HCEC 1CT (cell line): ENCODE results near the gene AEBP2.
A peak's percentile ranks its signal among the peaks of the same experiment; 100 is the strongest.
"Not testable (repeated sequence)": the region's sequence is repeated elsewhere in the genome, so short reads cannot be mapped to it uniquely, and the experiment has no call there.

ENCODE experiments used
- DNase-seq: peaks from one replicate; pipeline ENCODE4 v3.0.0-alpha.2; 2017

AEBP2 gene

DNA sequence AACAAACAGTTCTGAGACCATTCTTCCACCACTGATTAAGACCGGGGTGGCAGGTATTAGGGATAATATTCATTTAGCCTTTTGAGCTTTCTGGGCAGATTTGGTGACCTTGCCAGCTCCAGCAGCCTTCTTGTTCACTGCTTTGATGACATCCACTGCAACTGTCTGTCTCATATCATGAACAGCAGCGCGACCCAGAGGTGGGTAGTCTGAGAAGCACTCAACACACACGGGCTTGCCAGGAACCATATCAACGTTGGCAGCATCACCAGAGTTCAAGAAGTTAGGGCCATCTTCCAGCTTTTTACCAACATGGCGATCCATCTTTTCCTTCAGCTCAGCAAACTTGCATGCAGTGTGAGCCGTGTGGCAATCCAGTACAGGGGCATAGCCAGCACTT, 16.9 kb downstream of the AEBP2 start:
- no peak for DNase-seq

DNA sequence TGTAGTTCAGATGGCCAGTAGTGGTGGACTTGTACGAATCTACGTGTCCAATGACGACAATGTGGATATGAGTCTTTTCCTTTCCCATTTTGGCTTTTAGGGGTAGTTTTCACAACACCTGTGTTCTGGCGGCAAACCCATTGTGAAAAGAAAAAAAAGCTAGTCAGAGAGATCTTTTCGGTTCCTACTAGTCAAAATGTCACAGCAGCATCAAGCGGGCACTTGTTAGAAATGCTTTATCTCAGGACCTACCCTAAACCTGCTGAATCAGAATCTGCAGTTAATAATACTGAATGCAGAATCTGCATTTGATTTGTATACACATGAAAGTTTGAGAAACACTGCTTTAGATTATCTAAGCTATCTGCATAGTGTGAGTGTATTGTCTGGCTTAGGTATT, 18.3 kb downstream of the AEBP2 start:
- no peak for DNase-seq

DNA sequence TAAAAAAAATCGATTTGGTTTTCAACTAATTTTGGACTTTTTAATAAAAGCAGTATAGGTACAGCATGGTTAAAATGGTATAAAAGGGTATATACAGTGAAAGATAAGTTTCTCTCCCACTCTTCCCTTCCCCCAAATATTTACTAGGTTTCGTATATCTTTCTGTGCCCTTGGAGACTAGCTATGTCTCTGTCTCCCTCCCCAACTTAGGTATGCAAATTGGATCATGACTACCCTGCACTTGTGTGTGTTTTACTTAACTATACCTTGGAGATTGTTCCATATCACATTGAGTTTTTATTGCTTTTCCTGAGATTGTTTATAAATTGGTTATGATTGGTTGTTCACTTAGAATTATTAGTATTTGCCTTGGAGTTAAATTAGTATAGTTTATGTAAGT, 19.4 kb downstream of the AEBP2 start:
- DNase-seq: no peak

DNA sequence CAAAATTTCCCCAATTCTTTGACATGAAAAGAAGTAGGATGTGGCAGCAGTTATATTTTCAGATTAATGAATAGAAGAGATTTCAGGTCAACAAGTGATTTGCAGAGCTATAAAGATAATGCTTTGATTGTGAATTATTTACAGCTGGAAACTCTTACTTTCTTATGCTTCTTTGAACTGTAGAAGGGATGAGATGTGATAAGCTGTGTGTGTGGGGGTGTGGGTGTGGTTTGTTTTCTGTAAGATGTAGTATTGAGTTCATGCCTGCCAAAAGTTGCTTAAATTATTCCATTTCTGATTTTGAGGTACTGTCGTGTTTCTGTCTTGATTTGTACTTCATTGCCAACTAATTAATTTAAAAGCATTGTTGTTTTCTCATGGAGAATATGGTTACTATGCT, 22.7 kb downstream of the AEBP2 start:
- no peak for DNase-seq

DNA sequence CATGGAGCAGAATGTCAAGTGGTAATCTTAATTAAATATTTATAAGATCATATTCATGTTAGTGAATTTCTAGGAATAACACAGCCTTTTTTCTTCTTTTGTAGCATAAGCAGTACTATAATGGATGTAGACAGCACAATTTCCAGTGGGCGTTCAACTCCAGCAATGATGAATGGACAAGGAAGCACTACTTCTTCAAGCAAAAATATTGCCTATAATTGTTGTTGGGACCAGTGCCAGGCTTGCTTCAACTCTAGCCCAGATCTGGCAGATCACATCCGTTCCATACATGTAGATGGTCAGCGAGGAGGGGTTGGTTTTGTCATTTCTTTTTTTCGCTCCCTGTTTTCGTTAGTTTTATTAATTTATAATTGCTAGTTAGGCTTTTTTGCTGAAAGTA, 23.1 kb downstream of the AEBP2 start:
- DNase-seq: no peak

DNA sequence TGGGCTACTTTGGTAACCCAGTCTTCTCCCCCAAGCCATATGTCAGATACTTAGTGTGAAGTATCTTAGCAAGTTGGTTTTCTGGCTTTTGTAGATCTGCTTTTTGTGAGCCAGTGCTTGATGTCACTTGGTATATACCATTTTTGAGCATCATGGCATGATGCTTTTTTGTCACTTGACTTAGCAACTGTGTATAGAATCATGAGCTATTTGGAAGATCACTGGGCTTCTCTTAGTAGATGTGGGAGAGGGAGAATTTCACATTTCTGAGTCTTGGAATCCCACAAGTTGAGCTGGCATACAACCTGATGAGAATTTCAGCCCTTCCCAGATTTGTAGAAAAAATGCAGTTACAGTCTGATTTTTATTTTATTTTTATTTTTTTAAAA, 24.9 kb downstream of the AEBP2 start:
- DNase-seq: no peak

DNA sequence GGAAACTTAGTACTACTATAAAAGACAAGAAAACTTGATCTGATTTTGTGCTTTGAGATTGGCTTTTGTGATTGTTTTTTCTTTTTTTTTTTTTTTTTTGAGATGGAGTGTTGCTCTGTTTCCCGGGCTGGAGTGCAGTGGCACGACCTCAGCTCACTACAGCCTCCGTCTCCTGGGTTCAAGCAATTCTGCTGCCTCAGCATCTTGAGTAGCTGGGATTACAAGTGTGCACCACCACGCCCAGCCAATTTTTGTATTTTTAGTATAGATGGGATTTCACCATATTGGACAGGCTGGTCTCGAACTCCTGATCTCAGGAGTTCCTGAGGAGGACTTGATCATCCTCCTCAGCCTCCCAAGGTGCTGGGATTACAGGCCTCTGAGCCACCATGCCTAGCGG, 26.4 kb downstream of the AEBP2 start:
- no peak for DNase-seq

DNA sequence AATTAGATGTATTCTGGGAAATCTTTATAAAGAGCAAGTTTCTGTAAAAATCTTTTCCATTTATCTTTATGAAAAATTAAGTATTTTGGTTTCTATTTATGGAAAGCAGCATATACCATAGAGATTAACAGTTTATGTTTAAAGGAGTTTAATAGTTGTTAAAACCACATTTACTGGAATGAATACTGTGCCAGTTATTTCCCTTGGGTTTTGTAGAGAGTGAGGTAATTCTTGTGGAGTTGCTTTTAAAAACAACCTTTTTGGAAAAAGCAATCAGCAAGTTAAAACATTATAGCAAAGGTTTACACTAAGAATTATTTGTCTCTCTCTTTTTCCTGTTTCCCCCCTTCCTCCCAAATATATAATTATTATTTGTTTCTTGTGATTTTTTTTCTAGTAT, 34.9 kb downstream of the AEBP2 start:
- no peak for DNase-seq

DNA sequence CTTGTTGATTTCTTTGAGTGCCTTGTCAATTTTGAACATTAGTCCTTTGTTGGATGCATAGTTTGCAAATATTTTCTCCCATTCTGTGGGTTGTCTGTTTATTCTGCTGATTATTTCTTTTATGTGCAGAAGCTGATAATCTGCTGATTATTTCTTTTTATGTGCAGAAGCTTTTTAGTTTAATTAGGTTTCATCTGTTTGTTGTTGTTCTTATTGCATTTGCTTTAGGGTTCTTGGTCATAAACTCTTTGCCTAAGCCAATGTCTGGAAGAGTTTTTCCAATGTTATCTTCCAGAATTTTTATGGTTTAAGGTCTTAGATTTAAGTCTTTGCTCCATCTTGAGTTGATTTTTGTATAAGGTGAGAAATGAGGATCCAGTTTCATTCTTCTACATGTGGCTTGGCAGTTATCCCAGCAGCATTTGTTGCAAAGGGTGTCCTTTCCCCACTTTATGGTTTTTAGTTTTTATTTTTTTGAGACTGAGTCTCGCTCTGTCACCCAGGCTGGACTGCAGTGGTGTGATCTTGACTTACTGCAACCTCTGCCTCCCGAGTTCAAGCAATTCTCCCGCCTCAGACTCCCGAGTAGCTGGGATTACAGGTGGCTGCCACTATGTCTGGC, 36.7 kb downstream of the AEBP2 start:
- DNase-seq: not testable (repeated sequence)

DNA sequence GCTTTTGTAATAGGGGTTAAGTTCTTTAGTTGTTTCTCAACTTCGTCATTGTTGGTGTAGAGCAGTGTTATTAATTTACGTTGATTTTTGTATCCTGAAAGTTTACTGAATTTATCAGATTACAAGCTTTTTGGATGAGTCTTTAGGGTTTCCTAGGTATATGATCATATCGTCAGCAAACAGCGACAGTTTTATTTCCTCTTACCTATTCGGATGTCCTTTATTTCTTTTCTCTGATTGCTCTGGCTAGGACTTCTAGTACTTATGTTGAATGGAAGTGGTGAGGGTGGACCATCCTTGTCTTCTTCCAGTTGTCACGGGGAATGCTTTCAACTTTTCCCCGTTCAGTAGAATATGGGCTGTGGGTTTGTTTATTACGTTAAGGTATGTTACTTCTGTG, 37.8 kb downstream of the AEBP2 start:
- DNase-seq: no peak

DNA sequence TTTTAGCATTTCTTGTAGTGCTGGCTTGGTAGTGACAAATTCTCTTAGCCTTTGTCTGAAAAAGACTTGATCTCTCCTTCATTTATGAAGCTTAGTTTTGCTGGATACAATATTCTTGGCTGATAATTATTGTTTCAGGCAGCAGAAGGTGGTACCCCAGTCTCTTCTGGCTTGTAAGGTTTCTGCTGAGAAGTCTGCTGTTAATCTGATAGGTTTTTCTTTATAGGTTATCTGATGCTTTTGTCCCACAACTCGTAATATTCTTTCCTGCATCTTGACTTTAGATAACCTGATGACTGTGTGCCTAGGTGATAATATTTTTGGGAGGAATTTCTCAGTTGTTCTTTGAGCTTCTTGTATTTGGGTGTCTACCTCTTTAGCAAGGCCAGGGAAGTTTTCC, 41.2 kb downstream of the AEBP2 start:
- no peak for DNase-seq

DNA sequence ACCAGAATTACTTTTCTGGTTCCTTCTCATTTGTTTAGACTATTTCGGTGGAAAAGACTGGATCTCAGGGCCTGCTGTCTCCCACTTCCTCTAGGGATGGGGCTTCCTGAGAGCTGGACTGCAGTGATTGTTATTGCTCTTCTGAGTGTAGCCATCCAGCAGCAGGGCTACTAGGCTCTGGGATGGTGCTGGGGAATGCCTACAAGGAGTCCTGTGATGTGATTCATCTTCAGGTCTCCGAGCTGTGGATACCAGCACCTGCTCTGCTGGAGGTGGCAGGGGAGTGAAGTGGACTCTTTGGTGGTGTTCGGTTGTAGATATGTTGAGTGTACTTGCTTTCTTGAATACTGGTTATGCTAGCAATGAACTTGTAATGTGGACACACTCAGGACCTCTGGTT, 42.7 kb downstream of the AEBP2 start:
- no peak for DNase-seq

DNA sequence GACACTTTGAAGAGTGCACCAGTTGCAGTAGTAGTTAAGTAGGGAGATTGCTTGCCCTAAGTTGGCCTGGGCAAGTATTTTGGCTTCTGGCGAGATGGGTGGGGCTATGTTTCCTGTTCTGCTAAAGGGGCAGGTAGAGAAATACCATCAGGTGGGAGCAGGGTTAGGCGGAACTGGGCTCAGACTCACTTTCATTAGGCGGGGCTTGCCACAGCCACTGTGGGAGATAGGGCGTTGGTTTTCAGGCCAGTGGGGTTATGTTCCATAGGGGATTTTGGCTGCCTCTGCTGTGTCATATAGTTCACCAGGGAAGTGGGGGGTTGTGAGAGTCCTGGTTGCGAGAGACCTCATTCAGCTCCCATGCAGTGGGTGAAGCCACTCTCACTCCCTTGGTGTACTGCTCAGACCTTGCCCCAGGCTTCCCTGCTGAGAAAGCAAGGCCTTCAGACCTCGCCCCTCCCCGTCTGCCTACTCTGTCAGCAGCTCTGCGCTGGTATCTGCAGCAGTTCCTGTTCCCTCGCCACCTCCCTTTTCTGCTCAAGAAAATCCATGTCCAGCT, 43.3 kb downstream of the AEBP2 start:
- DNase-seq: no peak

DNA sequence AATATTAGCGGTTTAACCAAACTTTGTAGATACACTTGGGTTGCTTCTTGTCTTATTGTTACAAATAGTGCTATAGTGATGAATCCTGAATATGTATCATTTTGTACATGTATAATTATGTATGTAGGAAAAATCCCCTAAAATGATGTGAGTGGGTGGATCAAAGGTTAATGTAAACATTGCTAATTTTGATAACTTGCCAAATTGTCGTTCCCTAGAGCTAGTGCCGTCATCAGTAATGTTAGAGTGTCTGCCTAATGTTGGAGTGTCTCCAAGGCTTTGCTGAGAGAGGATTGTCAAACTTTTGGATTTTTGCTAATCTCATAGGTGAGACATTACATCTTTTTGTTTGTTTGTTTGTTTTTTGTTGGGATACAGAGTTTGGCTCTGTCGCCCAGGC, 44.4 kb downstream of the AEBP2 start:
- no peak for DNase-seq

DNA sequence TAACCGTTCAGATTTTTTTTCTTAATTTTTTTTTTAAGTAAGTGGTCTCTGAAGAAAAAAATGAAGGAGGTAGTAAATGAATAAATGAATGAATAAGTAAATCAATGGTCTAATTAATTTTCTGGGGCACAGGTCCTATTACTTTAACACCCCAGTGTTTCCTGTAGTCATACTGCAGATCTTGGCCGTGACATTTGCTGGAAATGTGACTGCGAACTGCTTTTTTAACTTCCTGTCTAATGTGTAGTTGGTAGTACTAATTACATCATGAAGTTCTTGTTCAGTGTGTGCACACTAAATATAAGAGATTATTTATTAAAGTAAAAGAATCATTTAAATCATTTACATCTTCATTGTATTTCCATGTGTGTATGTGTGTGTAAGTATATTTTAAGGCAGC, 45.4 kb downstream of the AEBP2 start:
- no peak for DNase-seq

DNA sequence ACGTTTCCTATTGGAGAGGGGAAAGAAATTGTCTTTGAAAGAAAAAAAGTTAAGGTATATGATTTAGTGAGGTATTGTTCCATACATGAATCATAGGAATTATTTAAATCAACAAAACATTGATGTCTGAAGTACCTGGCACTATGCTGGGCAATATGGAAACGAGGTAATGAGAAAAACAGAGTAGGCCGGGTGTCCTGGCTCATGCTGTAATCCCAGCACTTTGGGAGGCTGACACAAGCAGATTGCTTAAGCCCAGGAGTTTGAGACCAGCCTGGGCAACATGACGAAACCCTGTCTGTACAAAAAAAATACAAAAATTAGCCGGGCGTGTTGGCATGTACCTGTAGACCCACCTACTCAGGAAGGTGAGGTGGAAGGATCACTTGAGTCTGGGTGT, 45.9 kb downstream of the AEBP2 start:
- DNase-seq: no peak

DNA sequence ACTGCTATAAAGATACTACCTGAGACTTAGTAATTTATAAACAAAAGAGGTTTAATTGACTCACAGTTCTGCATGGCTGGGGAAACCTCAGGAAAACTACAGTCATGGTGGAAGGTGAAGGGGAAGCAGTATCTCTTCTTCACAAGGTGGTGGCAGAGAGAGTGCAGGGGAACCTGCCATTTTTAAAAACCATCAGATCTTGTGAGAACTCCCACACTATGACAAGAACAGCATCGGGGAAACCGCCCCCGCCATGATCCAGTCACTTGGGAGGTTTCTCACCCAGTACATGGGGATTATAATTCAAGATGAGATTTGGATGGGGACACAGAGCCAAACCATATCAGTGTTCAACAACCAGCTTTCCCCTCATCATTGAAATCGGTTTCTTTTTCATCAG, 49.9 kb downstream of the AEBP2 start:
- DNase-seq: no peak

DNA sequence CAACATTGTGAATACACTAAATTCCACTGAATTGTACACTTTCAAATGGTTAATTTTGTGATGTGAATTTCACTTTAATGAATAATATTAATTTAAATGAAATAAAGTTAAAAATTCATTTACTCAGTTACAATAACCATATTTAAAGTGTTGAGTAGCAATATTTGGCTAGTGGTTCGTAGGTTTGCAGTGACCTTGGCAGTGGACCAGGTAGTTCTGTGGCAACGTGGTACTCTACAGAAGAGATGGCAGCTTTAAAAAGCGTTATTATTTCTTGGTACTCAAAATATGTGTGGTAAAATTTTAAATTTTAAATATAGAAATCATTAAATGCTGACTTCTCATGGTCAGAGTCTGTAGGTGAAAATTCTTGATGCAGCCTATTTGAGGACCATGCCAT, 51.6 kb downstream of the AEBP2 start:
- no peak for DNase-seq

DNA sequence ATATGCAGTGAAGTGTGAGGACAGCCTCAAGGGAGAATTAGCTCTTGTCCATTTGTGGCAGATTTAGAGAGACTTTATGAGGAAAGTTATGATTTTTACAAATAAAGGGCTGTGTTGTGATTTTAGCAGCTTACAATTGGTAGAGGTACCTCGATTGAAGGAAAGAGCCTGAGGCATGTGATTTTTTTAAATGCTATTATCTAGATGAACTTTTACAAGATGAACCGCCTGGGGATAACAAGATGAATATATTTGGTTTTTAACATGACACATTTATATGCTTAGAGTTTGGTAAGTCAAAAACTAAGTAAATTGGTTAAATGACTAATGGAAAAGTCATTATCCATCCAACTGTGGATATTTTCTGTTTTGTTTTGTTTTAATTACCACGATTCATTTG, 52.6 kb downstream of the AEBP2 start:
- DNase-seq: peak; percentile 3

DNA sequence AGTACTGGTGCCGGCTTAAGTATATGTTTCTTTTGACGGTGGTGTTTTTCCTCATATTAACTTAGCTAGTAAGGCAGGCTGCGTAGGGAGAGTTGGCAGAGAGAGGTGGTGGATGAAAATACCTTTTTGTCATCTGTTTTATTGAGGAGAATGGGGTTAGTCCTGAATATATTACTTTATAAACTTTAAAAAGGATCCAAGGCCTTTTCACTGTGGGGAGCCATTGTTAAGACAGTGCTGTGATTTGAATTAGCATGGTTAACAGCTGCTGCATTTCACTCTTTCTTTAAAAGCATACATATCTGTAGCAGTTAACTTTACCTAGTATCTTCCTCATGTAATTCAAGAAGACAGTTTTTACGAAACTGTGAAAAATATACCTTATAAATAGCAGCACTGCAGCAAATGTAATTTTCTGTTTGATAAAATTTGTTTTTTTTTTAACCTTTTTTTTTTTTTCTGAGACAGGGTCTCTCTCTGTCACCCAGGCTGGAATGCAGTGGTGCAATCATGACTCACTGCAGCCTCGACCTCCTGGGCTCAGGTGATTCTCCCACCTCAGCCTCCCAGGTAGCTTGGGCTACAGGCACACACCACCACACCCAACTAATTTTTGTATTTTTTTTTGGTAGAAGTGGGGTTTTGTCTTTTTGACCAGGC, 57.1 kb downstream of the AEBP2 start:
- DNase-seq: no peak

DNA sequence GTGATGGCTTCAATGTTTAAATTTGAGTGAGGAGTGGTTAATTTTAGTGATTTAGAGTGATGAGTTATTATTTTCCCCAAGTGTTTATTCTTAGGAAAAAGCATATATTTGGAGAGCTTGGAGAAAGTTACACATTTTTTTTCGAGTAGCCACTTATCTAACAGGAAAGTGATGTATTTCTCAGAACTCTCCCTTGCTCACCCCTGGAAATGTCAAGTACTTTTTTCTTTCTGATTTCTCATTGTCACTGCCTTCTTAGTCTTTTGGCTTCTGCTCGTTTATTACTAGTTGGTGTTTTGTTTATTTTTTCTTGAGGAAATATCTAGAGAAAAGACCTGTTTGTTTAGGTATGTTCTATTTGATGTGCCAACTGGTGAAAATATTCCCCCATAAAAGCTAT, 58.8 kb downstream of the AEBP2 start:
- DNase-seq: no peak

DNA sequence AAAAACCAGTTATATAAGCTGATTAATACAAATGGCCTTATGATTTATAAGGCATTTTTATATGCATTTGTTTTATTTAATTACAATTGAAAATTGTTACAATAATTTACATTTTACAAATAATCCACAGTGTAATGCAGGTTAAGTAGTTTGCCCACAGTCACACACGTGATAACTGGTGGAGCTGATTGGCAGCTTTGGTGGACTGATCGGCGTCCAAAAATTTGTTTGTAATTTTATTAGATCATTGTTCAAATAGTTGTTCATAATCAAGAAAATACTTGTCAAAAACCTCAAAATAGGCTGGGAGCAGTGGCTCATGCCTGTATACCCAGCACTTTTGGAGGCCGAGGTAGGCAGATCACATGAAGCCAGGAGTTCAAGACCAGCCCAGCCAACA, 59.7 kb downstream of the AEBP2 start:
- DNase-seq: no peak

DNA sequence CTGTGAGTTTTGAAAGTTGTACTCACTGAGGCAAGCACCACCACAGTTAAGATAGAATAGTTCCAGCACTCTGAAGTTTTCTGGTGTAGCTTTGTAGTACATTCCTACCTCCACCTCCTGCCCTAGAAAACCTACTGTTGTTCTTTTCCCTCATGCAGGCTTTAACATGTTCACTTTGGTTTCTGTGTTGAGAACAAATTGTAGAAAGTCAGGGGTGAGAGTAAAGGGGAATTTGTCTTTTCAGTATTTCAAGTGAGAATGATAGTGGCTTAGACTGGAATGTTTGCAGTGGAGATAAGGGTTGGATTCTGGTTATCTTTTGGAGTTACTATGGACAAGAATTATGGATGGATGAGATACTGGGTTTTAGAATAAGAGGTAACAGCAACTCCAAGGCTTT, 67.2 kb downstream of the AEBP2 start:
- no peak for DNase-seq

DNA sequence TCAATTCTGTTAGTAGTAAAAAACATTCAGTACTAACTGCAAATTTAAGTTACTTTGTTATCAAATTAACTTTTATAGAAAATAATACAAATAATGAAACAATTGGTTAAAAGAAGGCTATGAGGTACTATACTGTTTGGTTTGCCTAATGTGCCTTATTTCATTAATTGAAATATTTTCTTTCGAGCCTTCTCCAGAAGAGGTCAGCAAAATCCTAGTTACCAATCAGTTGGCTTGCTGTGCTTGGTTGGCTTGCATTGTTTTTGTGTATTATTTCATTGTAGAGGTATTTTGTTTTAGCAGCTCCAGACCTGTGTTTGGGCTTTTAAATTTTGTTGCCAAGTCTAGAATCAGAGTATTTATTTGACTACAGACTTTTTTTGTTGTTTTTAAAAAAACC, 68.5 kb downstream of the AEBP2 start:
- DNase-seq: peak; percentile 15

DNA sequence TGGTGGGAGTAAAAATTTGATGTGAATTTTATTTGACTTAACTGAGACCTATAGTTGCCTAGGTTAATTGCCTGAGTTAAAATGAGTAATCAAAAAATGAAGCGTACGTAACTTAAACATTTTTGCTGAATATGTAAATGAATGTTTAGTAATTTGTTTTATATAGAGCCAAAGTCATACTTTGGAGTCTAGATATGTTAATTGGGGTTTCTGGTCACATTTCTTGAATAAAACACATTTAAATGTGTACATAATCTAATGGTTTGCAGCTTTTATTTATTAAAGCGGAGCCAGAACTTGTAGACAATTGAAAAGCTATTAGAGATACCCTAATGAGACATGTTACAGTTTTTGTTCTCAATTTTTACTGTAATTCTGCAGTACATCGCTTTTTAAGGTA, 71.2 kb downstream of the AEBP2 start:
- no peak for DNase-seq
